NCI-H69 (cell line): ENCODE data around the gene SH3GL1.
A peak's percentile ranks its signal among the peaks of the same experiment; 100 is the strongest.

Source experiments
- DNase-seq: peaks from one replicate; lab custom pipeline; 2025; lab: John Stamatoyannopoulos, UW

The SH3GL1 gene

GRCh38 chr19:4342615-4343369, 57.6 kb downstream of the SH3GL1 start:
- peak; percentile 100 for DNase-seq

- DNase-seq = no peak
Measured at GRCh38 chr19:4342314-4342614, 58.1 kb downstream of the SH3GL1 start.

- peak; percentile 41 for DNase-seq
Measured at GRCh38 chr19:4338441-4339355, 61.6 kb downstream of the SH3GL1 start, which contains the start of gene STAP2. TSS of gene STAP2 (minus strand) at chr19:4338827. CDS start at chr19:4338753, 74 bp downstream.

GRCh38 chr19:4337906-4338440, 62.4 kb downstream of the SH3GL1 start:
- DNase-seq = peak; percentile 34

- no peak for DNase-seq
Measured at GRCh38 chr19:4334929-4335570, 65.3 kb downstream of the SH3GL1 start.

GRCh38 chr19:4329858-4330257, 70.5 kb downstream of the SH3GL1 start:
- DNase-seq = no peak

- DNase-seq = peak; percentile 27
Measured at GRCh38 chr19:4328991-4329681, 71.2 kb downstream of the SH3GL1 start.

GRCh38 chr19:4328243-4328990, 71.9 kb downstream of the SH3GL1 start:
- DNase-seq = peak; percentile 98

- no peak for DNase-seq
Measured at GRCh38 chr19:4327877-4328242, 72.5 kb downstream of the SH3GL1 start.

- peak; percentile 91 for DNase-seq
Measured at GRCh38 chr19:4327252-4327876, 73.0 kb downstream of the SH3GL1 start.

- DNase-seq = peak; percentile 21
Measured at GRCh38 chr19:4326837-4327251, 73.5 kb downstream of the SH3GL1 start.

GRCh38 chr19:4326215-4326836, 74.0 kb downstream of the SH3GL1 start:
- no peak for DNase-seq

- no peak for DNase-seq
Measured at GRCh38 chr19:4324228-4324627, 76.1 kb downstream of the SH3GL1 start.

GRCh38 chr19:4323692-4324091, 76.7 kb downstream of the SH3GL1 start:
- no peak for DNase-seq

GRCh38 chr19:4322942-4323665, 77.2 kb downstream of the SH3GL1 start:
- DNase-seq = no peak

GRCh38 chr19:4320419-4320818, 79.9 kb downstream of the SH3GL1 start:
- DNase-seq = no peak

GRCh38 chr19:4319067-4319718, 81.2 kb downstream of the SH3GL1 start:
- no peak for DNase-seq

- no peak for DNase-seq
Measured at GRCh38 chr19:4318460-4318859, 81.9 kb downstream of the SH3GL1 start.

GRCh38 chr19:4316956-4317355, 83.4 kb downstream of the SH3GL1 start:
- DNase-seq = no peak
